HG02642 (cell line): ENCODE data around the gene LRRFIP1.

Experiments
- ATAC-seq: cut with Tn5 transposase; IDR thresholded peaks from one replicate; pipeline ENCODE4 v1.9.1; 2021; ENCODE audit warnings: mild to moderate bottlenecking; ENCODE audit not compliant: unreplicated experiment, poor library complexity

Gene LRRFIP1

DNA sequence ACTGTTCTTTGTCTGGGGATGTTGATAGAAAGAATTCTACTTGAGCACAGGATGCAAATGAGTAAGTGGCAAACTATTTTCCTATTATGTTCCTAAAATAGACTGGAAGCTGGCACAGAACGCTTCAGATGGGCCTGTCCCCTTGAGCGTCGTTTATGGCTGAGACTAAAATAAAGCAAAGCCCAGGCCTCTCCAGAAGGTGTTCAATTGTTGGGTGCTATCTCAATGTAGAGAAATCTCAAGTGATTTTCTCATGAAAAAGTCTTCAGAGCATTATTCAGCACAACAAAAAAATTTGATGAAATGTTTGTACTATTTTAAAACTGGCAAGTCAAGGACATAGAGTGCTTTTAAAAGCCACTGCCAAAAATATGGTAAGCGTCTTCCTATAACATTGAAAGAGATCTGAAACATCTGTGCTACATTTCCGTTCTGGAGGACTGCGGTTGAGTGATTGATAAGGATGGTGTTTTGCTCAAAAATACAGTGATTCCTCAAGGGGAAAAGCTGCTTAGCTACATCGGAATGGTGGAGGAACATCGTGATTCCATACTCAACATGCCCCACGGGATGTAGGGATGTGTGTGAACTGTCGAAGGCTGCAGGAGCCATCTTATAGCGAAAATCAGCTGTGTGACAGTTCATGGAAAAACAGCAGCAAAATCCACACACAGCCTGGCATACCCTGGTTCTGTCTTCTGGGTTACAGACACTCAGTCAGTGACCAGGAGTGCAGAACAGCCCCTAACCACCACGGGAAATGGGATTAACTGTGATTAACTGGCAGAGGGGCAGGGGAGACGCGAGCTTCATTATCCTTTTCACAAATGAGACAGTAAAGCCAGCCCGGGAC is 10.4 kb upstream of the LRRFIP1 start:
- no peak for ATAC-seq

DNA sequence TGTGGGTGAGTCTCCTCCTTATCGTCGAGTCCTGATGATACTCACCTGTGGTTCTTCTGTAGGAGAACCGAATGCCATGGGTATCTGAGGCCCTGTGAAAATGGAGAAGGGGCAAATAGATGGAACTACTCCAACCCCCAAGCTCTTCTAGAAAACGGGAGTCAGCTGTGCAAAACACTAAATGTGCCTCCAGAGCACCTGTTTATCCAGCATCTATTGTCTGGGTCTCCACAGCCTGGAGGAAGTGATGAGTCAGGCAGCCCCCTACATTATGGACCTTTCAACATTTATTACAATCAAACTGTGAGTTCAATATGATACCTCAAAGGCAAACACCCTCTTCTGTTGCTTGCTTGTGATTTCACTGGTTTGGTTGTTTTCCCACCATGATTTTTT is 9.8 kb upstream of the LRRFIP1 start:
- ATAC-seq, result no peak

DNA sequence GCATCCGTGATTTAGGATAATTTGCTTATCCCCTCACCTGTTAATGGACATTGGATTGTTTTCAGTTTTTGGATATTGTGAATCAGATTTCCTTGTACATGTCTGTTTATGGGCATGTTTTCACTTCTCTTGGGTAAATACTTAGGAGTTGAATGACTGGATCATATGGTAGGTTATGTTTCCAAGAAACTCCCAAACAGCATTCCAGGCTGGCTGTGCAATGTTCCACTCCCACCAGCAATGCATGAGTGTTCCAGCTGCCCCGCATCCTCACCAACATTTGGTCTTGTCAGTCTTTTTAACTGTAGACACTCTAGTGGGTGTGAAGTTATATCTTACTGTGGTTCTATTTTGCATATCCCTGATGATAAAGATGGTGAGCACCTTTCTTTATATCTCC is 8.9 kb upstream of the LRRFIP1 start:
- no peak for ATAC-seq

DNA sequence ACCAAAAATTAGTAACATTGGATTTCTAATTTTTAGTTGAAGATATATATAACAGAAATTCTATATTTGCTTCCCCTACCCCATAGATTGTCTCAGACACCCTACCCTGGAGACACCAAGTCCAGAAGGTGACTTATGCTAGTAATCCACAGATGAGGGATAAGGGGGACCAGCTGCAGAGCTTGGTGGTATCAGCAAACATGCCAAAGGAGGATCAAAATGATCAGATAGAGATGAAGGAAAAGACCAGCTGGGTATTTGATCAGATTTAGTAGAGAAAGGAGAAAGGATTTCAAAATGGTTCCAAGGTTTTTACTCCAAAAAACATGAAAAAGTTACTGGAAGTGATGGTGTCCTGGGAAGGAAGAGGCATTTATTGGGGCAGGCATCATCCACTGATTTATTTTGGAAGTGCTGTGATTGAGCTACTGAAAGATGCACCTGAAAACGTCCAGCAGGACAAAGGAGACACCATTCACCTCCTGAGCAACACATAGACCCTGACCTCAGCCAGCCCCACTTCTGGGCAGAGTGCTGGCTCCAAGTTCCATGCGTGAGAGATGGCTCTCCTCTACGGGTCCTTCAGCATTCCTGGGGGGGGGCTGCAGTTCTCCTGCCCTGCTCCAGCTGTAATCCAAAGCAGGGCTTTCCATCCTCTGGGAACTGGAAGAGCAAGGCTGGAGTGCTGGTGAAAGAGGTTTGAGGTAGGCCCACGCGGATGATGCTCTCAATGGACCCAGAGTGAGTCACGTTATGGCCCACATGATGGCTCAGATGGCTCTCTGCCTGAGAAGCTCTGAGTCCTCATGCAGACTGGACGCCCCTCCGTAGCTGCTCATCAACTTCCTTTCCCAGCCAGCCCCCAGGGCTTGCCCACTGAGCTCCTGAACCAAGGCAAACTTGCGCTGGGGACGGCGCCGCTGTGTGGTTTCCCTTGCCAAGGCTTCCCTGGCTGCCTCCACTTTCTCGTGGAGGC is 3.7 kb upstream of the LRRFIP1 start:
- no peak for ATAC-seq

DNA sequence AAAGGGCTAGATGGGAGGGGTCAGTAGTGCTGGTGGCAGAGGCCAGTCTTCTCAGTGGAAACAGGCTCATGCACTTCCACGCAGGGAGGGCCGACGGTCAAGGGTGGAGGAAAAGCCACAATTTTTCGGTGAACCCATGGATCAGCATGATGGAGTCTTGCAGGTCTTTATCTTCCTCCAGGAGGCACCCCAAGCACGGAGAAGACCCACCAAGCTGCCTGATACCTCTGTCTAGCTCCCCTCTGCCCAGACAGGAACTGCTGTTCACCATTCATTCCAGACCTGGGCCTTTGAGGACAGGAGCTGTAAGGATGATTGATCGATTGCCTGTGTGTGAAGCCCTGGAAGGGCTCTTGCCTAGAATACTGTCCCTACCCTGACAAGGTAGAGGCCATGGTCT is 2.8 kb upstream of the LRRFIP1 start:
- no peak for ATAC-seq

DNA sequence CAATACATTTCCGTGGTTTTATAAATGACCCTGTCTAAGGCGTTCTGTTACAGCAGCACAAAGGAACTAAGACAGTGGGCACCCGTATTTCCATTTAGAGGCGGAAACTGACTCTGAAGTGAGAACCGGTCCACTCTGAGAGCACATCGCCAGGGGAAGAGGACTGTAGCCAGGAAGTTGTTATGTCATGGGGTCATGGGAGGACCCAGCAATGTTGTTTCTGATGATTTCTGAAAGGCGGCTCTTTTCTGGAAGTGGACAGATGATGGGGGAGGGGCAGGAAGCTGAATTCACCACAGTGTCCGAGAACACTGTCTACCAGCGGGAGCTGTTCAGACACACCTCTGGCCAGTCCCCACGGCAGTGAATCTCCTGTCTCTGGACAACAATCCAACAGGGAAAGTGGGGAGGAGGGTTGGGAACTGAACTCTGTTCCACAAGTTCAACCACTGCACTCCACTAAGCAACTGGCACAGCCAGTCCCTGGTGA is 2.1 kb upstream of the LRRFIP1 start:
- no peak for ATAC-seq

DNA sequence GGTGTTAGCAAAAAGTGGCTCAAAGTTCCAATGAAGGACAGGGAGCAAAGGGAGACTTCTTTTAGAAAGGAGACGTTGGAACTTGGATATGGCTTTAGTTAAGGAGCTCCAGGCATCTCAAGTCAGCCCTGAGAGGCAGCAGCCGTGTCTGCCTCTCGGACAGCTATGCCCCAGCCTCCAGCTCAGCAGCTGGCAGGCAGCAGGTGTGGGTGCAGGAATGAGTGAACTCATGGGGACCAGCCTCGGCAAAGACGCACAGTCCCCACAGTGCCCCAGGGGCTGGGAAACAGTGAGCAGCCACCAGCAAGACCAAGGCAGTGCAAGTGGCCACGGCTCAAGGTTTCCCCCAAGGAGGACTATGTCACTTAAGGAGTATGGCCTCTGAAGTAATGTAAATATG is 1.6 kb upstream of the LRRFIP1 start:
- ATAC-seq, result no peak

DNA sequence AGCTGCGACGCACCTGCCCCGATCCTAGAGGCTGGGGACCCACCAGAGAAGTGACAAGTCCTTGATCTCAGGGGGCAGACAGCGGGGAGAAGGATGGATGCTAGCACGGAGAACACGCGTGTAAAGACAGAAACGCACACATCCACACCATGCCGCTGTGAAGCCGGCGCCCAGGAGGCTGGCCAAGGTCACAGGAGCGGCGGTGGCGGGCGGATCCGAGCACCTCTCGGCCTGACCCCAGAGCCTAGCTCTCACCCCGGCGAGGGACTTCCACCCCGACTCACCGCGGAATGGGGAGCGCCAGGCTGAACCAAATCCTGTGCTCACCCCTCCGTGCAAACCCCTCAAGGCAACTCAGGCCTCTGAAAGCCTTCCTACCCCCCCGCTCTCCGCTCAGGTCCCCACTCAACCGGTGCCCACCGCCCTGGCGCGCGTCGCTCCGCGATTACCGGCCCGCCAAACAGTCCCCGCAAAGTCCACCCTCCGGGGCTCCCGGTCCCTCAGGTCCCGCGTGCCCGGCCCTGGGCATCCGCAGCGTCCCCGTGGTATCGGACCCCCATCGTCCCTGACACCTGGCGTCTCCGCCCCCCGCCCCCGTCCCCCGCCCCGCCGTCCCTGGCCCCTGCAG is 460 bp upstream of the LRRFIP1 start:
- ATAC-seq, result no peak

DNA sequence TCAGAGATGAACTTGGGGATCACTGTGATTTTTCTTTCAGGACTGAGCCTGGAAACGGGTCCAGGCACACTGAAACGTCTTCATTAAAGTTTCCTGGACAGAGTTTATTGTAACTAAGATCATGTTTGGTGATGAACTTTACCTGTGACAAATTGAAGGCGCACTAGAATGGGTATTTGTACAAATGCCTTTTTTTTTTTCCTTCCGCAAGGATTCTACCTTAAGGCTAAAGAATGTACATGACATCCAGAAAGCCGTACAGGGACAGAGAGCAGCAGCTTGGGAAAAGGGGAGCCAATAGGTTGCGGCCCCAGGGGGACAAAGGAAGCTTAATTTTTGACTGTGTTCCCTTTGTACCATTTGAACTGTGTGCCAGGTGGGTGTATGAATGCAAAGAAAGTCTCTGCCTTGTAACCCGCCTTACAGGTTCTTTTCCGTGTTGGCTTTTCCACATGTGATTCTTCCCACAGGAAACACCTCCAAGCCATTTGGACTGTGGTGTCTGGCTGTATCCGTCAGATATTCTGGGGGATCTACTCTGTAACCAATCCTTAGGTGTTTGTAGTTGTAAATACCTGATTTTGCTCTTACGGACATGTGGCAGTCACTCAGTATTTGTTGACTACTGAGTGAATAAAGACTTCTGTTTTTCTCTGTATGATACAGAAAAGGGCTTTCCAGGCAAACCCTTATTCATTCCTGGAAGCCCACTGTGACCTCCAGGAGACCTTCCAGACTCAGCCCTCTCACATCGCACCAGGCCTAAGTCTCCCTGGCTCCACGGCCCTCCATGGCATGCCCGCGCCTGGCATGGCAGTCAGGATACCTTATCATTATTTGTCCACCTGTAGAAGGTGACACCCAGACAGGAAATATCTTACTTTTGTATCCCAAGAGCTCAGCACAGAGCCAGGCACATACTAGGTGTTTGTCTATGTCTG is 1.1 kb downstream of the LRRFIP1 start:
- no peak for ATAC-seq

DNA sequence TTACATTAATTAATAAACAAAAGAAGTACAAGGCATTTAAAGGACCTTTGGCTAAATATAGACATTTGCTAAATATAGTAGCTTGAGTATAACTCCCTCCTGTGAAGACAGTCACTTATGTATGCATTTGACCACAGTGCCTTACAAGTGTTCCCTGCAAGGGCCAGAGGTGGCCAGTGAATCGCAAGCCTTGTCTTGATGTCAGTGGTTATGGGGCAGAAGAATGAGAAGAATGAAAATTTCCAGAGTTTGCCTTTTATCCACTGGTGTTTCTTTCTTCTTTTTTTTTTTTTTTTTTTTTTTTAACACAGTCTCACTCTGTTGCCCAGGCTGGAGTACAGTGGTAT is 1.8 kb downstream of the LRRFIP1 start:
- ATAC-seq, result no peak

DNA sequence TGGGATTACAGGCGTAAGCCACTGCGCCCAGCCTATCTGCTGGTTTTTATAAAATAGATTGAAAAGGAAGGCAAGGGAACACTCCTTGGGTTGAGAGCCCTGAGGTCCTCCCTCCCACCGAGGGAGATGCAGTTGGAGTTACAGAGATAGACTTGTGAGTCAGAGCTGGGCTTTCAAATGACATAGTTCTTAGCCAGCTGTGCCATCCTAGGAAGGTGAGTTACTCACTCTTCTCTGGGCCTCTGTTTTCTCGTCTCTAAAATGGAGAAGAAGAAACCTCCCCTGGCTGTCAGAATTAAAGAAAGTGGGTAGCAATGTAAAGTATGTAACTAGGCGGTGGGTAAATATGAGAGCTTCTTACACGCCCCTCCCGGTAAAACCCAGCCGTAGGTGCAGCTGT is 2.4 kb downstream of the LRRFIP1 start:
- no peak for ATAC-seq

DNA sequence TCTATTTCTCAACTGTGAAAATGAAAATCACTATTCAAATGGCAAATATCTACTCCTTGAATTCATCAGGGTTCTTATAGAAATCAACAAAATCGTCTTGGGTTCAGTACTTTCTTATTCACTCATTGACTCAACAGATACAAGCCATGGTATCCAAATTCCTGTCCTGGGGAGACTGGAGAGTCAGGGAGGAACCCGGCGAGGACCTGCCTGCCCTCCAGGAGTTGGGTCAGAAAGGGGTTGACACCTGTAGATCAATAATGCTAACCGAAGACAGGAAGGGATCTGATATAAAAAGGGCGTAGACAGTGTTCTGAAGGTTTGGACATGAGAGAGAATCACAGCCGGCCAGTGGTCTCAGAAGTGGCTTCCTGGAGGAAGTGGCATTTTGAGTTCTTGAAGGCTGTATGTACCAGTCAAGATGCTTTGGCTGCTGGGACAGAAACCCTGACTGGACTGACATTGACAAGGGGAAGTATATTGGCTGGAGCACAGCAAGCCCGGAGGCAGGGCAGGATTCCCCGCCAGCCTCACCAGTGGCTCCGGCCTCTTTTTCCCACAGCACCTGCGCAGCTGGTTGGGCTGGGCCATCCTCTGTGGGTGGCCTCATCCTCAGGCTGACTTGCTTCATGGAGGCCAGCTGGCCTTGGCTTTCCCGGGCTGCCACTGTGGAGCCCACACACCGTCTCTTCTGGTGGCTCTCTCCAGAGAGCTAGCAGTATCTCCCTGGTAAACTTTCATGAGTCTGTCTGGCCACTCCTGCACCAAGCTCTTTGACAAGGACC is 3.0 kb downstream of the LRRFIP1 start:
- no peak for ATAC-seq

DNA sequence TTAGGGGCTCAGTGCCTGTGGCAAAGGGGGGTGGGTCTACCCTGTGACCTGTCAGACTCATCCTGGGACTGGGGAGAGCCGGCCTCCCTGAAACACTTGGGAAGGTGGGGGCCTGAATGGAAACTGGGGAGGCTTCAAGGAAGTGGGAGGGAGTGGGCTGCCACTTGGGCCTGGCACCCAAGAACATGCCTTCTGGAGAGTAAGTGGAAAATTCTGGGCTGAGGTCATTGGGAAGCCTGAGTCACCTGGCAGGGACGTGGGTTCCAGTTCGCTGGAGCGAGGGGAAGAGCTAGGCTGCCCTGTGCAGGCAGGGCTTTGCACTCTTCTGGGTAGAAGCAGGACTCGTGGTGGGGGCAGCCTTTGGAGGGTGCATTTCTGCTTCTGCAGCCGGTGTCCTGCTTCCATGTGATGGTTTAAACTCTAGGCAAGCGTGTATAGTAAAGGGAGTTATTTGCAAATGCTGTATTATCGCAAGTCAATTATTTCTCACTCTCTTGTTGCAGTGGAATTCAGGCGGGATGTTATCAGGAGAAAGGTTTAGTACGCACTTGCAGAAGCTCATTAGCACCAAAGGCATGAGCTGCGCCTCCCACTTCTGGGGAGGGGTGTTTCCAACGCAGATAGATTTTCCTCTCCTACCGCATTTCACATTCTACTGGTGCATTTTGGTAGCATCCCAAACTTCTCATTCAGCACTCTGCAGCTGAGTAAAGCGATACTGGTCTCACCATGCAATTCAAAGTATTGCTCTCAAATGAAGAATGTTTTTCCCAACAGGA is 3.8 kb downstream of the LRRFIP1 start:
- no peak for ATAC-seq

DNA sequence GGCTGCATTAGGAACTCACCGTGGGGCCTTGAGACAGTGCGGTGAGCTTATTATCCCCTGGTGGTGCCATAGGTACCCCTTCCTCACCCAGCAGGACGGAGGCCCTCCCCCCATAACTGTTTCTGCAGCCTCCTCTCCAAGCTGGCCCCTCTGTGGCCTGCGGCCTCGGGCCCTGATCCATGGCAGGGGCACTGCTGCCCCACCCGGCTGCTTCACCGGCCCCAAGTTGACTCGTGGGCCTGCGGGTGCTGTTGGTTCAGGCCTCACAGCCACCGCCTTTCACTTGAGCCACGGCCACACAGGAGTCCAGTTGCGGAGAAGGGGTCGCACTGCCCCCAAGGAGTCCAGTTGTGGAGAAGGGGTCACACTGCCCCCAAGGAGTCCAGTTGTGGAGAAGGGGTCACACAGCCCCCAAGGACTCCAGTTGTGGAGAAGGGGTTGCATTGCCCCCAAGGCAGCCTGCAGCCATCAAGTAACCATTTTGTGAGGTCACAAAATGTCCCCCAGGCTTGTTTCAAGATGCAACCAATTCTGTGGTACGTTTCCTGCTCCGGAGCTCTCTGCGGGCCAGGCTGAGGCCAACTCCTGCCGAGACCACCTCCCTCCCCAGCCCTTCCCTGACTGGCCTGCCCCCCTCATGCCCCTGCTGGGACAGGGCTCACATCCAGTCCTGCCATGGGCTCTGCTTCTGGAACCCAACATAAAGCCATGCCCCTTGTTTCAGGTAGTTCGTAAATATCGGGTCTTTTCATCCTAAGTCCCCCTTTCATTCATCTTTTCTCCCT is 4.6 kb downstream of the LRRFIP1 start:
- no peak for ATAC-seq

DNA sequence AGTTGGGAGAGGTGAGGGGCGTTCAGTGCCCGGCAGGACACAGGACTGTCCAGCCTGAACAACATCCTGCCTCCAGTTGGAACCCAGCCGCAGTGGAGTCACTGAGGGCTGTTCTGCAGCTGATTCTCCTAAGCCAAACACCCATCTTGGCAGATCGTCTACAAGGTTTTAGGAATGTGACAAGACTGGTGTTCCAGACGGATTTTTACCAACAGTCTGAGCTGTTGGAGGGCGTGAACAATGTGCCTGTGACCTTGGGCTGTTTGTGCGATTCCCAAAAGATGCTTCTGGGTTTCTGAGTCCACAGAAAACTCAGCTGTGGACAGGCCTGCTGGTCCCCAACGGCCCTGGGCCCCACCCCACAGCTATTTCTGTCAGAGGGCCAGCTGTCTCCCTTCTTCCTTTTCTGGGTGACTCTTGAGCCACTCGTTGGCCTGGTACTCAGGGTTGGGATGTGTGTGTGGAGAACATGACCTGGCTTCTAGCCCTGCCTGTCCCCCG is 5.7 kb downstream of the LRRFIP1 start:
- ATAC-seq, result no peak

DNA sequence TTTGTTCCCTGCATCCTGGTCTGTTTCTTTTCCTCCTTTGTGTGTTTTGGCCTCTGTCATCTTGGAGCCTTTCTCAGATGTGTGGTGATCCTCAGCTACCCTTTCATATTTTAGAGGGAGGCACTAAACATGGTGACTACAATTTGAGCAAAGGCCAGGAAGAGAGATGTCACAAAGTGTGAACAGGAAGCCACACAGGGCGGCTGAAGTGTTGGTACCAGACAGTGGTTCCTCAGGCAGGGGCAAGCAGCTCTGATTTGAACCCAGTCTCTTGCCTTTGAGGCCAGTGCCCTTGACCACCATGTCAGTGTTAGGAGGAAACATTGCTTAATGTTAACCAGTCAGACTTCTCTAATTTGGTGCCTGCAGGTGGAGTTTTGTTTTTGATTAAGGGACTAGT is 9.2 kb downstream of the LRRFIP1 start:
- no peak for ATAC-seq

DNA sequence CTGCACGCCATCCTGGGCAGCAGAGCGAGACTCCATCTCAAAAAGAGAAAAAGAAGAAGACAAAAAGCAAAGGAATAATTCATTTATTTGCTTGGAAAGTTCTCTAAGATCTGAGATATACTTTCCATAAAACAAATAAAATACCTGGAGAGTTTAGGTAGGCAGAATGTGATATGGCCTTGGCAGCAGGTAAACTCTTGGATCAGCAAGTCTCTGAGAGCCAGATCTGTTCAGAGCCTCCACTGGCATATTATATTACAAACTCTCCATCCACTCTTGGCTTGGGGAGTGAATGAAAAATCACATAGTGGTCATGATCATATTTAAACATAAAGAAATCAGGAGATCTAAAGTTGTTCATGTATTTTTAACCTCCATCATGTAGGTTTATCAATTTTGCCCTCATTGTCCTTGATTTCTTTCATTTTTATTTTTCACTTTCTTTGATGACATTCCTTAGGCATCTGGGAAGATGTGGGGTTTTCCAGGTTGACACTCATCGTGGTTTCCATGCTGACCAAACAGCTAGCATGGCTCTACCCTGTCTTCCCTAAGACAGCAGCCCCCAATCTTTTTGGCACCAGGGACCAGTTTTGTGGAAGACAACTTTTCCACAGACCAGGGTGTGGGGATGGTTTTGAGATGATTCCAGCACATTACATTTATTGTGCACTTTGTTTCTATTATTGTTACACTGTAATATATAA is 10.2 kb downstream of the LRRFIP1 start:
- ATAC-seq, result no peak
